Ovary (tissue), 9 donors: Measurements from ENCODE around the gene SERTM1. TPM values are rescaled to one million over a fixed set of nuclear protein-coding genes. Genes with fewer than 3 reads are reported as not detected.

Experiments
- DNase-seq, 5 donors: peaks; one replicate each; pipeline ENCODE4 v3.0.0-alpha.2; 2019 to 2020
- H3K27ac ChIP-seq, 2 donors: fragments of 200-600 bp; one replicate each; pipeline versions ENCODE4 v1.5.1 to v1.8.0; 2019 to 2022
- H3K27me3 ChIP-seq: fragments of 200-600 bp; one replicate; pipeline ENCODE4 v1.8.0; 2022
- H3K36me3 ChIP-seq: fragments of 200-600 bp; sonication (generic); one replicate; pipeline ENCODE4 v1.5.1; 2019
- H3K4me1 ChIP-seq: one replicate; pipeline ENCODE4 v1.8.1; 2013; ENCODE audit warnings: mild to moderate bottlenecking, moderate library complexity; ENCODE audit not compliant: insufficient read depth
- H3K4me3 ChIP-seq: fragments of 200-600 bp; sonication (generic); one replicate; pipeline ENCODE4 v1.5.1; 2017
- H3K9me3 ChIP-seq, 2 donors: fragments of 200-600 bp in 1 of 2; sonication (generic) in 1 of 2; one replicate each; pipeline versions ENCODE4 v1.5.1 to v1.8.1; 2013 to 2019; ENCODE audit warnings: mild to moderate bottlenecking in 1 of 2, moderate library complexity in 1 of 2
- EP300 ChIP-seq: sonication (generic); formaldehyde crosslinking; IDR thresholded peaks from one replicate; pipeline ENCODE4 v1.6.1; 2017; ENCODE audit warnings: antibody characterized with exemption
- POLR2A ChIP-seq: fragments of 450-650 bp; IDR thresholded peaks from one replicate; pipeline ENCODE4 v1.6.1; 2017; ENCODE audit warnings: antibody characterized with exemption, mild to moderate bottlenecking, moderate library complexity
- WGBS, 3 donors: extraction: QIAGEN DNeasy Blood & Tissue Kit in 1 of 3; methylation state at CpG; one replicate each; pipeline versions ENCODE4 v1.1.5 to v1.1.7; 2013 to 2017; 5-methylcytosine and 5-hydroxymethylcytosine counted together
- intact Hi-C, 4 donors: fragments of 100-400 bp; cut with DNase I; formaldehyde crosslinking; loops; one replicate each; pipeline versions ENCODE4 v1.11.0 to v1.15.1; 2022 to 2023
- polyA plus RNA-seq, 2 donors: library from polyadenylated mRNA; stranded (reverse); fragments of 200-250 nt in 1 of 2; fragments of 350-450 nt in 1 of 2; fragmentation: Illumina TruSeq in 1 of 2; extraction: RNeasy Lipid Tissue Mini Kit (QIAGEN cat#74804) in 1 of 2; gene quantifications; one replicate each; pipeline ENCODE4 v1.2.3, GENCODE V29; 2013 to 2014
- total RNA-seq, 7 donors: library from RNA; depleted of rRNA in 2 of 7; stranded (reverse); fragments of >200 nt in 2 of 7; fragmentation: NEBNext Ultra II Directional in 3 of 7; extraction: Animal tissue kit (Norgen Biotek cat#: 25700) in 3 of 7; gene quantifications; one replicate each; pipeline versions ENCODE4 v1.1.0 to v1.2.4, GENCODE V29; 2016 to 2023
- TF ChIP-seq, protein P1 (sequence below), 3 donors: fragments of 450-650 bp in 2 of 3; fragments of 200-600 bp in 1 of 3; IDR thresholded peaks; one replicate each; pipeline versions ENCODE4 v1.5.1 to v1.8.0; 2016 to 2022; ENCODE audit warnings: antibody characterized with exemption in 3 of 3, mild to moderate bottlenecking in 1 of 3
- donor health status: DM: no; HTN: no; CAD: no; lungs with moderate emphysema.
- donor health status: DM: no; HTN: no; CAD: no.
- donor health status: Bipolar disorder and iron deficiency.
- donor health status: DM: yes; HTN: yes; CAD: no.
- donor health status: DM: no; HTN: no; CAD: no.
- donor health status: DM: yes; HTN: yes; CAD: no.

The SERTM1 gene
- total and polyA plus RNA-seq, 9 donors = 0.68 to 65.1 (median 3.3) TPM

DNA sequence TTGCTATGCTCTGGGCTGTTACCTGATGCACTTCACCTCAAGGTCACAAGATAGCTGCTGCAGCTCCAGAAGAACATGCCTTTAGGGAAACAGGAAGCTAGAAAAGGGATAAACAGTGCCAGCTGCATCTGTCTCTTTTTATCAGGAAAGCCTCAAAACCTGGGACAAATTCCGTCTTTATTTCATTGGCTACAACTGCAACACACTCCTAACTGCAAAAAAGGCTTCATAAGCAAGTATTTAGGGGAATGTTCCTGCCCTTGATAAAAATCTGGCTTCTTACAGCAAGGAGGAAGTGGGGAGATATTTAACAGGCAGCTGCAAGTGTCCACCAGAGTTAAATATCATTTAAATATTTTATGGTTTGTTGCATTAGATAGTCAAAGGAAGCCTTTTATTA lies 34.2 kb upstream of the SERTM1 start:
- Histone ChIP-seq H3K27me3 (no peaks in the 10 kb centered on the region), H3K4me1 (no peaks in the 10 kb centered on the region), H3K27ac (no peak overlapping the region), H3K9me3 (peaks cover 0 to 5% of the 10 kb centered on the region in 2 donors), H3K36me3 (no peaks in the 10 kb centered on the region), H3K4me3 (no peak overlapping the region)
- WGBS, 3 donors = 4 to 17% (median 6%) methylated on average over 1 of the region's 1 CpG
- intact Hi-C loops = no loop called here
- no peak for DNase-seq
- TF ChIP-seq, protein P1, sequence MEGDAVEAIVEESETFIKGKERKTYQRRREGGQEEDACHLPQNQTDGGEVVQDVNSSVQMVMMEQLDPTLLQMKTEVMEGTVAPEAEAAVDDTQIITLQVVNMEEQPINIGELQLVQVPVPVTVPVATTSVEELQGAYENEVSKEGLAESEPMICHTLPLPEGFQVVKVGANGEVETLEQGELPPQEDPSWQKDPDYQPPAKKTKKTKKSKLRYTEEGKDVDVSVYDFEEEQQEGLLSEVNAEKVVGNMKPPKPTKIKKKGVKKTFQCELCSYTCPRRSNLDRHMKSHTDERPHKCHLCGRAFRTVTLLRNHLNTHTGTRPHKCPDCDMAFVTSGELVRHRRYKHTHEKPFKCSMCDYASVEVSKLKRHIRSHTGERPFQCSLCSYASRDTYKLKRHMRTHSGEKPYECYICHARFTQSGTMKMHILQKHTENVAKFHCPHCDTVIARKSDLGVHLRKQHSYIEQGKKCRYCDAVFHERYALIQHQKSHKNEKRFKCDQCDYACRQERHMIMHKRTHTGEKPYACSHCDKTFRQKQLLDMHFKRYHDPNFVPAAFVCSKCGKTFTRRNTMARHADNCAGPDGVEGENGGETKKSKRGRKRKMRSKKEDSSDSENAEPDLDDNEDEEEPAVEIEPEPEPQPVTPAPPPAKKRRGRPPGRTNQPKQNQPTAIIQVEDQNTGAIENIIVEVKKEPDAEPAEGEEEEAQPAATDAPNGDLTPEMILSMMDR (IDR thresholded peaks at IDR 0.05) = no peak
- TF ChIP-seq POLR2A (no peak), EP300 (no peak)

DNA sequence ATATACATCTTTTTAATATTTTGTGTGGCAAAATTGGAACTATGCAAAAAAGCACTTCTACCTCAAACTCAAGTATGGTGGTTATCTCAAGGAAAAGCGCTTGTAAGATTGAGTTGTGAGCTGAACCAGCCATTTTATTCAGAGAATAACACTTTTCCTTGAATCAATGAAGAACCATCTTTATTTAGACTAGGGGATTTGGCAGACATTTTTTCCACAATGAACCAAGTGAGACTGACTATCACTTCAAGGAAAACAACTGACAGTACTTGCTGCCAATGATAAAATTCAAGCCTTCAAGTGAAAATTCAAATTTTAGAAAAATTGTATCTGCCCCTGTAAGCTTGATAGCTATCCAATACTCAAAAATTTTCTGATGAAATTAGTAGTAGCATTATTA lies 23.2 kb upstream of the SERTM1 start:
- 67 to 91% (median 79%) methylated on average over 1 of the region's 1 CpG for WGBS, 3 donors
- no peak for DNase-seq

DNA sequence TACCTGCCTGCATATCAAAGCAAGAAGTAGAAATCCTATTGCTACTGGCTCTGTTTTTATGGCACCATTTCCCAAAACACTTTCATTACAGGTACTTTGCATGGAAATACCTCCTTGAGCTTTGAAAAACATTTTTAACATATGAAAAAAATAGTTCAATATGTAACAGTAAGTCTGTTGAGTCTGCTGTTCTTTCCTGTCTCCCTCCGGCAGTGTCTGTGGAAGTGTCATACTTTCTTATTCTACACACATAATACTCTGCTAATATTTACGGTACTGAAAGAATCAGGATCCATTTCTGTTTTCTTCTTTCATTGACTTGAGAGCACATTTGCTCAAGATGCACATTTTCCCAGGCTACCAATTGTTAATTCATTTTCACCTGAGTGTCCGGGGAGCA lies 8.2 kb upstream of the SERTM1 start:
- no peaks in the 10 kb centered on the region for H3K27me3 ChIP-seq
- no peaks in the 10 kb centered on the region for H3K36me3 ChIP-seq
- H3K27ac ChIP-seq = no peak overlapping the region
- intact Hi-C loops = no loop called here
- no peaks in the 10 kb centered on the region for H3K4me1 ChIP-seq
- H3K4me3 ChIP-seq = no peak overlapping the region
- 85 to 89% (median 88%) methylated on average over 3 of the region's 3 CpGs for WGBS, 3 donors
- H3K9me3 ChIP-seq = no peaks in the 10 kb centered on the region
- no peak for DNase-seq
- TF ChIP-seq EP300 (no peak), POLR2A (no peak)
- TF ChIP-seq, protein P1 (IDR thresholded peaks at IDR 0.05) = no peak

More for the DNA sequence above, 23.2 kb upstream of the SERTM1 start:
- TF ChIP-seq, protein P1 (IDR thresholded peaks at IDR 0.05) = no peak
- no peak for TF ChIP-seq EP300
- no peak for TF ChIP-seq POLR2A
- H3K9me3 ChIP-seq = no peaks in the 10 kb centered on the region
- no peak overlapping the region for H3K4me3 ChIP-seq
- no peak overlapping the region for H3K27ac ChIP-seq
- intact Hi-C loops = no loop called here
- no peaks in the 10 kb centered on the region for H3K36me3 ChIP-seq
- H3K4me1 ChIP-seq = no peaks in the 10 kb centered on the region
- H3K27me3 ChIP-seq = no peaks in the 10 kb centered on the region

DNA sequence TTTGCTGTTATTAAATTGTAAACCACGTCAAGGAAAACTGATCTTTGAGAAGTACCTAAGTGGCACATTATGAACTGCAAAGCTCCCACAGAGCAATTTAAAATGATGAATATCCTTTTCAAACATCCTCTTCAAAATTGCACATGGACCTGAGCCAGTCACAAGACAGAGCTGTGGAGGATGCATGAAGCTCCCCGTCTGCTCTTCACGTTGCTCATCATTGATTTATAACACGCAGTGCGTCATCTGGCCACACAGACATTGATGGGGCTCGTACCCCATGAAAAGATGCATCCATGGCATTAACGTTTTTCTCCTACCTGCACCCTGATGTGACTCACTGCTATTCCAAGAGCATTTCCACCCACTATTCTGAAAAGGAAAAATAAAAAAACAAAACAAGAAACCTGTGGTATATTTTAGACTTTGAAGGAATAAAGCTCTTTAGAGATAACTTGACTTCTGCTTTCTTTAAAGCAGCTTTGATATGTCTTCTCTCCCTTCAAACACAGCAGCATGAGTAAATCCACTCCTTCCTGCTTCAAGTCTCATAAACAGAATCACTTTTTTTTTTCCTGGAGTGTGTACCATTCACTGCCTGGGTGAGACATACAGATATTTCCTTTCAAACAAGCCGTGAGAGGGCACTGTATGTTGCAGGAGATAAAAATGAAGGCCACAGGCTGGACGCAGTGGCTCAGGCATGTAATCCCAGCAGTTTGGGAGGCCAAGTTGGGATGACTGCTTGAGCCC lies 7.2 kb upstream of the SERTM1 start:
- Histone ChIP-seq H3K4me1 (no peaks in the 10 kb centered on the region), H3K4me3 (no peak overlapping the region), H3K9me3 (no peaks in the 10 kb centered on the region), H3K27ac (no peak overlapping the region), H3K27me3 (no peaks in the 10 kb centered on the region), H3K36me3 (no peaks in the 10 kb centered on the region)
- intact Hi-C loops = no loop called here
- 11 to 16% (median 11%) methylated on average over 9 of the region's 9 CpGs for WGBS, 3 donors
- TF ChIP-seq EP300 (no peak), POLR2A (no peak)
- TF ChIP-seq, protein P1 (IDR thresholded peaks at IDR 0.05) = no peak
- DNase-seq = no peak
